Psoas muscle (tissue), 8 donors: ENCODE measurements around the gene PNO1. TPM values are rescaled to one million over a fixed set of nuclear protein-coding genes. Genes with fewer than 3 reads are reported as not detected.

Experiments
- ATAC-seq, 4 donors: fragments of 200-7000 bp; cut with Tn5 transposase; one replicate each; pipeline ENCODE4 v1.9.1; 2020; ENCODE audit warnings: moderate library complexity in 3 of 4, mild to moderate bottlenecking in 2 of 4
- DNase-seq, 2 donors: peaks; one replicate each; pipeline ENCODE4 v3.0.0-alpha.2; 2020
- H3K27ac ChIP-seq: fragments of 200-600 bp; one replicate; pipeline ENCODE4 v1.8.0; 2022
- H3K27me3 ChIP-seq, 3 donors: fragments of 200-600 bp in 1 of 3; one replicate each; pipeline versions ENCODE4 v1.6.1 to v1.8.0; 2013 to 2022; ENCODE audit warnings: low read length in 2 of 3, mild to moderate bottlenecking in 2 of 3, moderate library complexity in 1 of 3; ENCODE audit not compliant: insufficient read depth in 3 of 3
- H3K36me3 ChIP-seq, 2 donors: fragments of 200-600 bp in 1 of 2; one replicate each; pipeline versions ENCODE4 v1.6.1 to v1.8.0; 2013 to 2022; ENCODE audit warnings: low read depth in 1 of 2, mild to moderate bottlenecking in 1 of 2, moderate library complexity in 1 of 2; ENCODE audit not compliant: insufficient read depth in 1 of 2
- H3K4me1 ChIP-seq: fragments of 200-600 bp; one replicate; pipeline ENCODE4 v1.8.0; 2022
- H3K4me3 ChIP-seq: fragments of 200-600 bp; one replicate; pipeline ENCODE4 v1.8.0; 2022; ENCODE audit warnings: mild to moderate bottlenecking
- H3K9me3 ChIP-seq: fragments of 200-600 bp; one replicate; pipeline ENCODE4 v1.8.0; 2022
- WGBS, 3 donors: extraction: QIAGEN DNeasy Blood & Tissue Kit; methylation state at CpG; one replicate each; pipeline versions ENCODE4 v1.1.6 to v1.1.7; 2013; 5-methylcytosine and 5-hydroxymethylcytosine counted together
- intact Hi-C, 2 donors: fragments of 100-400 bp; cut with DNase I; formaldehyde crosslinking; loops; one replicate each; pipeline versions ENCODE4 v1.11.0 to v1.14.2; 2022
- polyA plus RNA-seq, 3 donors: library from polyadenylated mRNA; stranded (reverse); fragments of 200-250 nt; gene quantifications; one replicate each; pipeline ENCODE4 v1.2.3, GENCODE V29; 2013
- total RNA-seq, 4 donors: library from RNA; stranded (reverse); fragmentation: NEBNext Ultra II Directional in 2 of 4; extraction: Animal tissue kit (Norgen Biotek cat#: 25700) in 2 of 4; gene quantifications; one replicate each; pipeline versions ENCODE4 v1.2.1 to v1.2.4, GENCODE V29; 2021 to 2023
- TF ChIP-seq, protein P1 (sequence below): fragments of 200-600 bp; IDR thresholded peaks from one replicate; pipeline ENCODE4 v1.8.0; 2022; ENCODE audit warnings: antibody characterized with exemption
- donor health status: healthy with polysubstance abuse.
- donor health status: DM: no; HTN: no; CAD: no; lungs with moderate emphysema.
- donor health status: Bipolar disorder and iron deficiency.
- donor health status: healthy.
- donor health status: DM: yes; HTN: yes; CAD: no.
- donor health status: DM: no; HTN: no; CAD: no.
- donor health status: DM: no; HTN: no; CAD: no.
- donor health status: DM: yes; HTN: yes; CAD: no.

The PNO1 gene
- total and polyA plus RNA-seq, 7 donors, result 13.0 to 50.8 (median 24.9) TPM

DNA sequence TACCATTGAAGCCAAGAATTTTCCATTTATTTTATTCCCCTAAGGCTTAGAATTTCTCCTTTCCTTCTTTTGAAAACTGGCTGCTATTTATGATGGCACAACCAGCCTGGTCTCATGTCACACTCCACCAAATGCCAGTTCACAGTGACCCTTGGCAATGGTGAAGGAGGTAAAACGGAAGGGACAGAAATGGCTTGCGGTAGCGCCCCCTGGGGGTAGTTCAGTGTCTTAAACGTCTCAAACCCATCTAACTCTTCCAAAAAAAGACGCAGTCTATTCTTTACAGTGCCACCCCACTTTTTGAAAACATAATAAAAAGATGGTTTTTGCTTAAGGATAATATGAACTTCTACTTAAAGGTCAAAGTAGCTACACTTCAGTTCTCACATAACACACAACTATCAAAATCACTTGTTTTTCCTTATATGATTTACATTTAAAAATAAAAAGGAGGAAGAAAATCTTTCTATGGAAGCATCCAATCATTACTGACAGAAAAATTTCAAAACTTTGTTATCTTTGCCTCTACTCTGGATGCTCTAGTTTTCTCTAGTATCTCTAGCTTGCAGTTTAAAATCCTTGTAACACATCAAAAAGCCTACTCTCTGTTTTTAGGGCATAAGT lies 28.0 kb downstream of the PNO1 start:
- Histone ChIP-seq H3K36me3 (peaks cover 0 to 52% of the 10 kb centered on the region in 2 donors), H3K9me3 (no peaks in the 10 kb centered on the region), H3K27me3 (no peaks in the 10 kb centered on the region), H3K4me1 (peaks cover 7% of the 10 kb centered on the region), H3K4me3 (no peak overlapping the region), H3K27ac (no peak overlapping the region)
- TF ChIP-seq, protein P1, sequence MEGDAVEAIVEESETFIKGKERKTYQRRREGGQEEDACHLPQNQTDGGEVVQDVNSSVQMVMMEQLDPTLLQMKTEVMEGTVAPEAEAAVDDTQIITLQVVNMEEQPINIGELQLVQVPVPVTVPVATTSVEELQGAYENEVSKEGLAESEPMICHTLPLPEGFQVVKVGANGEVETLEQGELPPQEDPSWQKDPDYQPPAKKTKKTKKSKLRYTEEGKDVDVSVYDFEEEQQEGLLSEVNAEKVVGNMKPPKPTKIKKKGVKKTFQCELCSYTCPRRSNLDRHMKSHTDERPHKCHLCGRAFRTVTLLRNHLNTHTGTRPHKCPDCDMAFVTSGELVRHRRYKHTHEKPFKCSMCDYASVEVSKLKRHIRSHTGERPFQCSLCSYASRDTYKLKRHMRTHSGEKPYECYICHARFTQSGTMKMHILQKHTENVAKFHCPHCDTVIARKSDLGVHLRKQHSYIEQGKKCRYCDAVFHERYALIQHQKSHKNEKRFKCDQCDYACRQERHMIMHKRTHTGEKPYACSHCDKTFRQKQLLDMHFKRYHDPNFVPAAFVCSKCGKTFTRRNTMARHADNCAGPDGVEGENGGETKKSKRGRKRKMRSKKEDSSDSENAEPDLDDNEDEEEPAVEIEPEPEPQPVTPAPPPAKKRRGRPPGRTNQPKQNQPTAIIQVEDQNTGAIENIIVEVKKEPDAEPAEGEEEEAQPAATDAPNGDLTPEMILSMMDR, result peak; percentile 44
- DNase-seq, result peak; percentile 46 to 69
- intact Hi-C loops, result no loop called here
- 28 to 42% (median 37%) methylated on average over 5 of the region's 5 CpGs for WGBS, 3 donors
- ATAC-seq, result peak in 3 of 4 donors; percentile 49 to 81 (median 73)

DNA sequence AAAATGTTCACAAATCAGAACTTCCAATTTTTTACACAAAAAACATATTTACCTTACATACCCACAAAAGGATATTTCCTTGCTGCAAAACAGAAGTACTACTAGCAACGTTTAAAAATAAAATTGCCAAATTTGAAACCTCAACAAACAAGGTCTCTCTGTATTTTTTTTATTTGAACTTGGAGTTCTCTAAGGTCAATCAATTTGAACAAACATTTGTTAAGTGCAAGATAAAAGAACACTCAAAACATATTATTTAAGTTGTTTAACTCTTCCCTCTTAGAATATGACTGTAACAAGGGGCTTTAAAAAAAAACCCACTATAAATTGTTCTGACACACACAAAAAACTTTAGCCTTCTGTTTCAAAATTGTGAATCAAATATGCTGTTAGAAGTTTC lies 29.6 kb downstream of the PNO1 start:
- WGBS, 3 donors, result 41 to 65% (median 47%) methylated on average over 1 of the region's 1 CpG
- no peaks in the 10 kb centered on the region for H3K27me3 ChIP-seq
- peaks cover 0 to 38% of the 10 kb centered on the region in 2 donors for H3K36me3 ChIP-seq
- H3K27ac ChIP-seq, result no peak overlapping the region
- no peaks in the 10 kb centered on the region for H3K9me3 ChIP-seq
- intact Hi-C loops, result no loop called here
- TF ChIP-seq, protein P1, result no peak
- H3K4me1 ChIP-seq, result peaks cover 23% of the 10 kb centered on the region
- H3K4me3 ChIP-seq, result no peak overlapping the region
- DNase-seq, result no peak
- ATAC-seq, result no peak

DNA sequence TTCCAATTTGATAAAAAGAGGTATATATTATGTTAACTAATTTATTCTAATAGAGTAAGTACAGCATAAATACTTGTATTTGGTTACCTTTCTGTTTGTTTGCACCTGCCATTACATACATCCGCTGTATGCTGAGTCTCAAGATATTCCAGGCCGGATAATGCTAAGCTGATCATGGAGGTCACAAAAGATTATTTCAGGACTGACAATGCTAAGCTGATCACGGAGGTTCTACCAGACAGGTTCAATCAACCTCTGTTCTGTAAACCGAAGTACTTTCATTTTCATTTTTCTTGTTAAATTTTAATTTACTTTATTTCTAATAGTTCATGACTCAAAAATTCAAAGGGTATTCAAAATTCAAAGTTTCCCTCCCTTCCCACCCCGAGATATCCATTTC lies 31.1 kb downstream of the PNO1 start:
- TF ChIP-seq, protein P1, result no peak
- Histone ChIP-seq H3K4me1 (peaks cover 38% of the 10 kb centered on the region), H3K36me3 (peaks cover 0 to 24% of the 10 kb centered on the region in 2 donors), H3K9me3 (no peaks in the 10 kb centered on the region), H3K27me3 (no peaks in the 10 kb centered on the region), H3K27ac (no peak overlapping the region), H3K4me3 (no peak overlapping the region)
- intact Hi-C loops, result no loop called here
- 77 to 82% (median 80%) methylated on average over 5 of the region's 5 CpGs for WGBS, 3 donors
- ATAC-seq (no peak), DNase-seq (no peak)

DNA sequence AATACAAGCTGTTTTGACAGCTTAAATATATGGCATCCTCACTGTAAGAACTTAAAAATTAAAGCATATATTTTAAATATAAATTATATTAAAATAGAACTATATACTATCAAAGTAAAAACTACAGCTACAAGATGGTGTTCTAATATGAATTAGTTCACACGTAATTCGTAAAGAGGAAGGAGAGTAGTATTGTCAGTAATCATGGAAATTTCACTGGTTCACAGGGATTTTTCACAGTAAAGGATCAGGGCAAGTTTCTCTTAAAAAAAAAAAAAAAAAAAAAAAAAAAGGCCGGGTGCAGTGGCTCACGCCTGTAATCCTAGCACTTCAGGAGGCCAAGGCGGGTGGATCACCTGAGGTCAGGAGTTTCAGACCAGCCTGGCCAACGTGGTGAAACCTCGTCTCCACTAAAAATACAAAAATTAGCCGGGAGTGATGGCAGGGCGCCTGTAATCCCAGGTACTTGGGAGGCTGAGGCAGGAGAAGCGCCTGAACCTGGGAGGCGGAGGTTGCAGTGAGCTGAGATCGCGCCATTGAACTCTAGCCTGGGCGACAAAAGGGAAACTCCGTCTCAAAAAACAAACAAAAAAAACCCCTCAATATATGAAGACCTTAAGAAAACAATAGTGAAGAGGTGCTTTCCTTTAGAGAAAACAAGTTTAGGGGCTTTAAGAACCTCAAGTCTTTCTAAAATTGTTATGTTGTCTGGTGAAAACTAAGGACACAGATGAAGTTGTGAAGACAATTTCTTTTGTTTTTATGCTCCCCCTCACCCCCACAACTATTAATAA lies 32.5 kb downstream of the PNO1 start:
- H3K27ac ChIP-seq, result peak overlapping the region; percentile 5
- TF ChIP-seq, protein P1, result no peak
- no peaks in the 10 kb centered on the region for H3K9me3 ChIP-seq
- 72 to 84% (median 76%) methylated on average over 15 of the region's 15 CpGs for WGBS, 3 donors
- DNase-seq (no peak), ATAC-seq (no peak)
- intact Hi-C loops, result loop anchor here in 1 of 2 donors (10.0 kb wide), 1 partner anchor 255 kb away; no protein-coding TSS in a partner anchor
- no peaks in the 10 kb centered on the region for H3K27me3 ChIP-seq
- H3K4me3 ChIP-seq, result no peak overlapping the region
- H3K36me3 ChIP-seq, result peaks cover 0 to 15% of the 10 kb centered on the region in 2 donors
- H3K4me1 ChIP-seq, result peaks cover 52% of the 10 kb centered on the region
